AG10803 (cell line): Measurements from ENCODE around the gene POLD2.
"Not testable (repeated sequence)": the region's sequence is repeated elsewhere in the genome, so short reads cannot be mapped to it uniquely, and the experiment has no call there.

Experiments
- DNase-seq: peaks from one replicate; pipeline ENCODE4 v3.0.0; 2010; ENCODE audit warnings: low read depth
- H3K4me3 ChIP-seq: 2 replicates; pipeline ENCODE4 v1.5.1; 2011; ENCODE audit warnings: mild to moderate bottlenecking, low read length, control low read depth
- TF ChIP-seq, protein P1 (sequence below): conservative IDR thresholded peaks from 2 replicates; pipeline ENCODE4 v1.5.1; 2011; ENCODE audit warnings: mild to moderate bottlenecking, low read length, control low read depth, inconsistent platforms

Gene POLD2

GRCh38 chr7:44123190-44124003 is at the start of gene POLD2:
Gene POLD2, minus strand, starts transcription at chr7:44123548. Its CDS starts 1,495 bp downstream, at chr7:44122053.
- peak within 1 kb of the TSS; percentile 76 for H3K4me3 ChIP-seq
- TF ChIP-seq, protein P1, sequence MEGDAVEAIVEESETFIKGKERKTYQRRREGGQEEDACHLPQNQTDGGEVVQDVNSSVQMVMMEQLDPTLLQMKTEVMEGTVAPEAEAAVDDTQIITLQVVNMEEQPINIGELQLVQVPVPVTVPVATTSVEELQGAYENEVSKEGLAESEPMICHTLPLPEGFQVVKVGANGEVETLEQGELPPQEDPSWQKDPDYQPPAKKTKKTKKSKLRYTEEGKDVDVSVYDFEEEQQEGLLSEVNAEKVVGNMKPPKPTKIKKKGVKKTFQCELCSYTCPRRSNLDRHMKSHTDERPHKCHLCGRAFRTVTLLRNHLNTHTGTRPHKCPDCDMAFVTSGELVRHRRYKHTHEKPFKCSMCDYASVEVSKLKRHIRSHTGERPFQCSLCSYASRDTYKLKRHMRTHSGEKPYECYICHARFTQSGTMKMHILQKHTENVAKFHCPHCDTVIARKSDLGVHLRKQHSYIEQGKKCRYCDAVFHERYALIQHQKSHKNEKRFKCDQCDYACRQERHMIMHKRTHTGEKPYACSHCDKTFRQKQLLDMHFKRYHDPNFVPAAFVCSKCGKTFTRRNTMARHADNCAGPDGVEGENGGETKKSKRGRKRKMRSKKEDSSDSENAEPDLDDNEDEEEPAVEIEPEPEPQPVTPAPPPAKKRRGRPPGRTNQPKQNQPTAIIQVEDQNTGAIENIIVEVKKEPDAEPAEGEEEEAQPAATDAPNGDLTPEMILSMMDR, result no peak
- DNase-seq, result peak; percentile 94

GRCh38 chr7:44172803-44173424 is 49.6 kb upstream of the POLD2 start:
- no peak overlapping the region for H3K4me3 ChIP-seq
- no peak for DNase-seq
- TF ChIP-seq, protein P1, result no peak

DNA sequence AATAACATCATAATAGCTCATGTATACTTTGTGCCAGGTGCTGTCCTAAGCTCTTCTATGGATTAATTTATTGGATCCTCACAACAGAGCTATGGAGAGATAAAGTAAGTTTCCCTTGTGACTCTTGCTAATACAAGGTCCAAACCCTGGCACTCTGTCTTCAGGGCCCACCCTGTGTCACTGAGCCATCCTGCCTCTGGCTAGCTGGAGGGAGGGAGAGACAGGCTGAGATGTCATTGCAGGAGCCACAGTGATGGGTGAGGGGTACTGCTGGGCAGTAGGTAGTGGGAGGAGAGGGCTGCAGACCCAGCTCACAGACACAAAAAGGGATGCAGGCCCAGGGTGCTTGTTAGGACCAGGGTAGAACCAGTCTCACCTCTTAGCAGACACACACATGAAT is 49.0 kb upstream of the POLD2 start:
- DNase-seq, result no peak
- TF ChIP-seq, protein P1, result no peak
- no peak overlapping the region for H3K4me3 ChIP-seq

- DNase-seq, H3K4me3 ChIP-seq: not testable (repeated sequence)
Observed at GRCh38 chr7:44171901-44172300, 48.6 kb upstream of the POLD2 start.

GRCh38 chr7:44167920-44168319 is 44.6 kb upstream of the POLD2 start:
- TF ChIP-seq, protein P1, result no peak
- no peak for DNase-seq

DNA sequence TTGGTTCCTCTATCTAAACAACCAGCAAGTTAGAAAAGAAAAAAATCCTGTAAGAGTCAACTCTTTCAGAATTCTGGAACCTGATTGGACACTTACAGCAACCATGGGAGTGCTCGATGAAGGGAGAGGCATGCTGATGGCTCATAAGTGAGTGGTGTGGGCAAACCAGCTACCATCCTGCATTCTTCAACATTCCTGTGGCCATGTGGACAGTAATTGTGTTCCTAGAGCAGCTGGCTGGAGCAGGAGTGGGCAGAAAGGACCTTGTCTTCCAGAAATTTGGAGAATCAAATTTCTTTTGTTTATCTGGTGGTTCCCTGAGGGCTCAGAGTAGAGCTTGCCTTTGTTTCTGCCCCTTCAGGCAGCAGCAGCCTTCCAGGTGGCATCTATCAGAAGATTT is 40.2 kb upstream of the POLD2 start:
- TF ChIP-seq, protein P1, result no peak
- H3K4me3 ChIP-seq, result no peak overlapping the region
- DNase-seq, result peak; percentile 96

More at GRCh38 chr7:44167920-44168319, 44.6 kb upstream of the POLD2 start:
- no peak overlapping the region for H3K4me3 ChIP-seq

DNA sequence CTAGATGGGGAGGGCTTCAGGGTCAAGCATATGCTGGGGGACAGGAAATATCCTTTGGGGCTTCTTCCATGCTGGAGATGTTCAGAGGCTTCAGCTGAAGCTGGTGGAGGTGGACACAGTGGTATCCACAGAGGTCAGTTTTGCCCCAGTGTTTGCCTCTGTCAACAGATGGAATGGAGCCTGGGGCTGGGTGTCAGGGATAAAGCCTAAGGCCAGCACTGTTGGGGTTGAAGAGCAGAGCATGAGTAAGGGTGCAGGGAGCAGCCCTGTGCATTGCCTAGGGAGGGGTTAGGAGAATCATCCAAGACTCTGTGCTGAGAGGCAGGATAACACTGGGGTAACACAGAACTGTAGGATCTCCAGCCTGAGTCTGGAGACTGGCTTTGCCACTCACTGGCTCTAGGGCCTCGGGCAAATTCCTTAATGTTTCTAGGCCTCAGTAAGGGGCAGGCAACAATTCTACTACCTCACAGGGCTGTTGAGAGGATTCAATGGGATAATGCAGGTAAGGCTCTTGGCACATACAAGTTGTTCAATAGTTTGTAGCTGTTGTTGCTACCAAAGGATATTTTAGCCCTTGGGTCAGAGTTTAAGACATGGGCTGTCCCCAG is 39.5 kb upstream of the POLD2 start:
- TF ChIP-seq, protein P1, result no peak
- DNase-seq, result no peak
- H3K4me3 ChIP-seq, result no peak overlapping the region
